GM19324 (cell line): ENCODE data around the gene TRABD2B.

Source experiments
- ATAC-seq: cut with Tn5 transposase; IDR thresholded peaks from one replicate; pipeline ENCODE4 v1.9.1; 2021; ENCODE audit warnings: mild to moderate bottlenecking, moderate library complexity; ENCODE audit not compliant: unreplicated experiment, low FRiP score

TRABD2B gene

GRCh38 chr1:48022306-48022705, 25.1 kb upstream of the TRABD2B start:
- no peak for ATAC-seq

DNA sequence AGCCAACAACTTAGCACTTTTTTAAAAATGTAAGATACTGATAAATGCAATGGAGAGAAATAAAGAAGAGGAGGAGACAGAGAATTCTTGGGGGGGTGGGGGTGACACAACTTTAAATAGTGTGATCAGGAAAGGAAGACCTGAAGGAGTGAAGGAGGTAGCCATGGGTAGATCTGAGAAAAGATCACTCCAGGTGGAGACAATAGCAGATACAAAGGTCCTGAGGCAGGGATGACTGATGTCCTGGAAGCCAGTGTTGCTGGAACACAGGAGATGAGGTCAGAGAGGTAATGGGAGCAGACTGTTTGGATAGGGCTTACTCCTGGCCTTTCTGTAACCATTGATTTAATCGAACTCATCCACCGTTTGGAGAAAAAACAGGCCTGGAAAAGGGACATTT, 24.6 kb upstream of the TRABD2B start:
- ATAC-seq = no peak

DNA sequence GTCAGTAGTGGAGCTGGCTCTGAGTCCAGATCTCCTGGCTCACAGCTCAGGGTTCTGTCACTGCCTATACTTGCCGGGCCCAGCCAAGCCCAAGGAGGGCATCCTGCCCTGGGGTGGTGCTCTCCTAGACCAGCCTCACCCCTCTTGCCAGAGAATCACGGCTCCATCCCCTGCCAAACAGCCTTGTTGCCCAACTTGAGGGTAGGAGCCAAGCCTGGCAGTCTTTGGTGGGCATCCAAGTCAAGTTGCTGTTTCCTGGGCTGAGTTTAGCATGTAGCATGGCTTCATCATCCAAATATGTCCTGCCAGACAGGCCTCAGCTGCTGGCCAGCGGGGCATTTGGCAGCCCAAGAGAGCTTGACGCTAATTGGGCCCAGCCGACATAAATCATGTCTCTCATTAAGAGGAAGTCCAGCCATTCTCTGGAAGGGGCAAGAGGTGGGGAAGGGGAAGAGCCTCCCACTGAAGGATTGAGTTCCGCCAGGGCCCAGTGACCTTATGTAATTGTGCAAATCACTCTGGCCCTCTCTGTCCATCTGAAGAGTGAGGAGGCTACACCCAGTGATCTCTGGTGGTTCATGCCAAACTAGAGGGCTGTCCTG, 22.6 kb upstream of the TRABD2B start:
- ATAC-seq = no peak

- ATAC-seq = no peak
Measured at GRCh38 chr1:48018799-48019198, 21.6 kb upstream of the TRABD2B start.

DNA sequence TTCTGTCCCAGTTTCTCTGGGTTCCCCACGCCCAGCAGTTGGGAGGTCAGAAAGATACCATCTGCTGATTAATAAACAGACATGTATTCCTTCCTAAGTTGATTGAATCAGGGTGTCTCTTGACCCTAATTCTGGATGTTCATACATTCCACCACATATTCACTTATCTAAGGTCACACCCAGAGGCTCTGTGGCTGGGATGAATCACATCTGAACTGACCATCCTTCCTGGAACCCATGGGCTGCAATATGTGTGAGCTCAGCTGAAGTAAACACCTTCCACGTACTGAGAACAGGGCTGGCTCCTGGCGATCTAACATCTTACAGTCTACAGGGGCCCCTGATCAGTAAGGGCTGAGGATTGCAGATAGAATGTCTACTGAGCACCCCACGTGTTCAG, 20.5 kb upstream of the TRABD2B start:
- no peak for ATAC-seq

DNA sequence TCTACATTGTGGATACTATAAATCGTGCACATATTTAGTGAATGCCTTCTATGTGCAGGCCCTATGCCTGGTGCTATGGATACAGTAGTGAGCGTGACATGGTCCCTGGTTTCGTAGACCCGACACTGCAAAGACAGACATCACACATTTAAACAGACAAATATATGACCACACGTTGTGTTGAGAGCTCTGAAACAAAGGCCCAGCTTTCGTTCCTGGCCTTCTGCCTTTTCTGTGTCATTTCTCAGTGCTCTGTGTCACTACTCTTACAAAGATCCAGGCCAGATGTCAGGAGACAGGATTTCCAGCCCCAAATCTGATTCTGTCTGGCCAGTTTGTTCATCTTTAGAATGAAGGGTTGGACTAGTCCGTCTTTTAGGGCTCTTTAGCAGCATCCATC, 19.3 kb upstream of the TRABD2B start:
- ATAC-seq = no peak

GRCh38 chr1:48013270-48013669, 16.1 kb upstream of the TRABD2B start:
- no peak for ATAC-seq

GRCh38 chr1:48007047-48007446, 9.9 kb upstream of the TRABD2B start:
- no peak for ATAC-seq

- no peak for ATAC-seq
Measured at GRCh38 chr1:48006264-48006663, 9.1 kb upstream of the TRABD2B start.

GRCh38 chr1:48005253-48006117, 8.3 kb upstream of the TRABD2B start:
- ATAC-seq = no peak

GRCh38 chr1:48003741-48004531, 6.8 kb upstream of the TRABD2B start:
- ATAC-seq = no peak

DNA sequence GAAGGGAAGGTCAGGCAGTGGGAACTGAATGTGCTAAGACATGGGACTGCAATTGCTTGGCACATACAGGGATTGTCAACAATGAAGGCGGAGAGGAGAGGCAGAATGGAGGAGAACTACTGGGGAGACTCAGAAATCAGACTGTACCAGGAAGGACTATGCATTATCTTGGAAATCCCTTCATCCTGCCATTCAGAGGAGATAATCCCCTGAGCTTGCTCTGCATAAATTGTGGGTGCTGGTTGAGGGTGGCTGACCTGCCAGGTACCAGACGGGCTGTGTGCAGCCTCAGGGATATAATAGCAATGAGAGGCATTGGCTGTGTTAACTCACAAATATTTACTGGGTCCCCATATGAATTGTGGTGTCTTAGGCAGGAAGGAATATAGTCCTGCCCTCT, 5.0 kb upstream of the TRABD2B start:
- ATAC-seq = no peak

GRCh38 chr1:48001696-48002095, 4.5 kb upstream of the TRABD2B start:
- no peak for ATAC-seq

DNA sequence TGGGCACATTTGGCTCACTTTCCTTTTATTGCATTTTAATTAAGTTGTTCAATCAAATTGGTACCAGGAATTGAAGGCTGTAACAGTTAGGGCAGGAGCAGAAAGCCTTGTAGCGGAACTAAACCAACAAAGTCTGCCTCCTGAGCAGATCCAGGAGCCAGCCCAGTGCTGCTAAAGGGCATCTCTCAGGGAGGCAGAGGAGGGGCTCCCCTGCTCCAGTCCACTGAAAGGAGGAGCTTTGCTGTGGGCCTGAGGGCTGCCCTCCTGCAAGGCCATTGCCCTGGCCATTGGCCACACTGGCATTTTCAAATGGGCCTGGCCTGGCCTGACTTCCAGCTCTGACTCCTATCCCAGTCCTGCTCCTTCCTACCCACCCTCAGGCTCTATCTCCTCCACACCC, 3.7 kb upstream of the TRABD2B start:
- ATAC-seq = no peak

DNA sequence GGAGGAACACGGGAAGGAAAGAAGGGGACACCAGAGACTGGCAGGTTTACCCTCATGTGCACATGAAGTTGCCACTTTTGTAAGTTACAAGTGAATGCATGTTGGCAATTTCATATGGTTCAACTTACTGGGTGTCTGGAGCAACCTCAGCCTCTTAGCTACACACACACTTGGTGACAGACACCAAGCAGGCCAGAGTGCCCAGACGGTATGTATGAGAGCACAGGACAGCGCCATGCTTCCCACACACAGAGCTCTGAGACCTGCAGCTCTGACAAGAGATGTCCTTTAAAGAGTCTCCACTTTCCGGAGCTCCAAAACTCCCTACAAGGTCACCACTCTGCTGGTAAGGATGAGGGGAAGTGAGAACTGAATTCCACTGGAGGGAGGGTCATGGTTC, 1.9 kb upstream of the TRABD2B start:
- no peak for ATAC-seq

- ATAC-seq = no peak
Measured at GRCh38 chr1:47998396-47998990, 1.3 kb upstream of the TRABD2B start.

DNA sequence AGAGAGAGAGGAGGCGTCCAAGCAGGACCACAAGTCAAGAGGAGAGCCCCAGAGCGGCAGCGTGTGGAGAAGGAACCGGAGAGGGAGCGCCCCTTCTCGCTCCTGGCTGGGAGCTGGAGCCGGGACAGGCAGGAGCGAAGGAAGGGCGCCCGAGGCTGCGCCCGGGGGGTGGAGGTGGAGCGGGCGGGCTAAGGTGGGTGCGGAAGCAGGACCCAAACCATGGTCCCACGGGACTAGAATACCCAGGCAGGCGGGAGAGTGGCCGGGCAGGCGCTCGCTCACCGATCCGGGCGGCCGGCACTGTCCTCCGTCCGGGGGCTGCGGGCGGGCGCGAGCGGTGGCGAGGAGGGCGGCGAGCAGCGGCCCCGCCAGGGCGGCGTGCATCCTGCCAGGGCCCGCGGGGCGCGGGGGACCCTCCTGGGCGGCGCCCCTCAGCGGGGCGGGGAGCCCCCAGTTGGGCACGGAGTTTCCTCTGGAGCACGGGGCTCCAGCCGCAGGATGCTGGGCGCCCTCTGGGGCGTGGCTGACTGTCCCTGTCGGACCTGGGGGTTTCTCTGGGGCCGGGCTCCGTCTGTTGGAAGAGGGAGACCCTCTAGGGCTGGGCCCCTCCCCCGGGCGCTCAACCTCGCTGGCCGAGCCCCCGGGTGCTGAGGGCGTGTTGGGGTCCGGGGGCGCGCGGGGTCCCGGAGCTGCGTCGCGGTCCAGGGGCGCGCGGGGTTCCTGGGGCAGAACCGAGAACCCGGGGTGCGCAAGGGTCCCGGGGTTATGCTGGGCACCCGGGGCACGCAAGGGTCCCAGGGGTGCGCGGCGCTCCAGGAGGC, 569 bp downstream of the TRABD2B start:
- ATAC-seq = no peak

- ATAC-seq = no peak
Measured at GRCh38 chr1:47996060-47996405, 1.2 kb downstream of the TRABD2B start.

GRCh38 chr1:47995306-47996050, 1.7 kb downstream of the TRABD2B start:
- ATAC-seq = no peak
